Measurements from ENCODE around the gene KCNQ1. TPM values are rescaled to one million over a fixed set of nuclear protein-coding genes. Genes with fewer than 3 reads are reported as not detected.
A peak's percentile ranks its signal among the peaks of the same experiment; 100 is the strongest.

KCNQ1 gene
- total RNA-seq, 1 donor from 2014 or later, result 4.8 TPM

DNA sequence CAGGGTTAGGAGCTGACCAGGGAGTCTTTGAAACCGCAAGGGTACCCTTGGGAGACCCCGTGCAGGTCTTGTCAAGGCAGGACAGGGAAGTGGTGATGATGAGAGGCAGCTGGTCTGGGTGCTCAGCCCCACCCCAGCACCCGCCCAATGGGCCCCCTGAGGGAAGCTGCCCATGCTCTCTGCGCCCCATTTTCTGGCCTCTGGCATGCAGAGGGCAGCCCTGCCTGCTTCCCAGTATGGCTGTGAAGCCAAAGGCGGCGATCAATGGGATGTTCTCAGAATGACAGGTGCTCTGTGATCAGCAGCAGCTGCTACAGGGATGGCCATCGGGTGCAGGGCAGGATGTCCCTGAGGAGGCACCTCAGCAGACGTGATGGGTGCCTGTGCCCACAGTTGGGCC lies 386.1 kb downstream of the KCNQ1 start:
- Mint-ChIP-seq H3K9me3 (peaks cover 17% of the 10 kb centered on the region), H3K4me3 (no peak overlapping the region), H3K27ac (no peak overlapping the region), H3K27me3 (peaks cover 3% of the 10 kb centered on the region), H3K4me1 (ENCODE audit: unreplicated experiment) (peaks cover 21% of the 10 kb centered on the region), H3K36me3 (peaks cover 5% of the 10 kb centered on the region)
- DNase-seq (ENCODE audit: extremely low spot score, unreplicated experiment), result no peak
- no peak for TF ChIP-seq CTCF (conservative IDR thresholded peaks at IDR 0.05)

DNA sequence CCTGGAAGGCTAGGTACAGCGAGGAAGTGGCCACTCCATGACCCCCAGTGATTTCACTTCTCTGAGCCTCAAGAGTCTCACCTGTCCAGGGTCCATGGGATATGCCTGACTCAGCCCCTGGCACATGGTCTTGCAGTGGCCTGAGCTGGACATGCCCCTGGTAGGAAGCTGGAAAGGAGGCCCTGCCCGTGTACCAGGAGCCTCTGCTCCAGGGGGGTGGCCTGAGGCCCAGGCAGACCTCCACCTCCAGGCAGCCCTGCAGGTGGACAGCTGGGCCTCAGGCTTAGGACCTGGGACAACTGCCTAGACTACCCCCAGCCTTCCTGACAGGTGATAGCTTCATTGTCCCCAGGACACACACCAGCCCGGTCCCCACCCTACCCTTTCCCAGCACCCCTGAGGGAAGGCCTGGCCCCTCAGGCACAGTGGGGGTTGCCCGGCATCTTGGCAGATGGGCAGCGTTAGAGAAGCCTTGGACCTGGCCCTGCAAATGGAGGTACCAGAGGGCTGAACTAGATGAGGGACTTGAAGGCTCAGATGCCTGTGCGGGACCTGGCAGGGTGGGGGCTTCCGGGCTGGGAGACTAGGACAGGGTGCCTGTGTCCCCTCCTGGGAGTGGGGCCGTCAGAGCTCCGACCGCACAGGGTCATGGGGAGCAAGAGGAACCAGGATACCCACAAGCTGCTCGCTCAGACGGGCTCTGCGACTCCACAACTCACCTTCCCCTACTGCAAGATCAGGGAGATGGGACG lies 387.1 kb downstream of the KCNQ1 start:
- H3K4me3 Mint-ChIP-seq, result no peak overlapping the region
- H3K9me3 Mint-ChIP-seq, result peaks cover 17% of the 10 kb centered on the region
- DNase-seq (ENCODE audit: extremely low spot score, unreplicated experiment), result no peak
- H3K27ac Mint-ChIP-seq, result no peak overlapping the region
- H3K27me3 Mint-ChIP-seq, result peaks cover 3% of the 10 kb centered on the region
- H3K36me3 Mint-ChIP-seq, result peaks cover 5% of the 10 kb centered on the region
- H3K4me1 Mint-ChIP-seq (ENCODE audit: unreplicated experiment), result peaks cover 24% of the 10 kb centered on the region
- no peak for TF ChIP-seq CTCF (conservative IDR thresholded peaks at IDR 0.05)

DNA sequence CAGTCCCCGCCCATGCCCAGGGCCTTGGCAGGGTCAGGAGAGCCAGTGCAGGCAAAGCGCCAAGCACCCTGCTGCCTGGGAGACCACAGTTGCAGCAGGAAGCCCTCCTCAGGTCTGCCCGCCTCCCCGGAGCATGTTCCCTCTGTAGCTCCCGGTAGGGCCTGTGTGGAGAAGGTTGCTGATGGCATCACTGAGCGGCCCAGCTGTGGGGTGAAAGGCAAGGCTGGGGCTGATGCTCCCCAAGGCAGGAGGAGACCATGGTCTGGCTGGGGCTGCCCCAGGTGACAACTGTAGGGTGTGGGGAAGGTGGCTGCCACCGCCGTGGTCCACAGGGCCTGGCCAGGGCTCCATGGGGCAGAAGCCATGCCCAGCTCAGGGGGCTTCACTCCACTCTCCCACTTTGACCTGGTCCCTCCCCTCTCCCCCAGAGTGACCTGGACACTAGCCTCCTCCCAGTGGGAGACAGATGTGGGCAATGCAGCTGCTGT lies 387.8 kb downstream of the KCNQ1 start:
- Mint-ChIP-seq H3K27me3 (peaks cover 3% of the 10 kb centered on the region), H3K4me3 (no peak overlapping the region), H3K27ac (no peak overlapping the region), H3K4me1 (ENCODE audit: unreplicated experiment) (peaks cover 21% of the 10 kb centered on the region), H3K36me3 (peaks cover 5% of the 10 kb centered on the region), H3K9me3 (peaks cover 17% of the 10 kb centered on the region)
- DNase-seq (ENCODE audit: extremely low spot score, unreplicated experiment), result no peak
- no peak for TF ChIP-seq CTCF (conservative IDR thresholded peaks at IDR 0.05)

DNA sequence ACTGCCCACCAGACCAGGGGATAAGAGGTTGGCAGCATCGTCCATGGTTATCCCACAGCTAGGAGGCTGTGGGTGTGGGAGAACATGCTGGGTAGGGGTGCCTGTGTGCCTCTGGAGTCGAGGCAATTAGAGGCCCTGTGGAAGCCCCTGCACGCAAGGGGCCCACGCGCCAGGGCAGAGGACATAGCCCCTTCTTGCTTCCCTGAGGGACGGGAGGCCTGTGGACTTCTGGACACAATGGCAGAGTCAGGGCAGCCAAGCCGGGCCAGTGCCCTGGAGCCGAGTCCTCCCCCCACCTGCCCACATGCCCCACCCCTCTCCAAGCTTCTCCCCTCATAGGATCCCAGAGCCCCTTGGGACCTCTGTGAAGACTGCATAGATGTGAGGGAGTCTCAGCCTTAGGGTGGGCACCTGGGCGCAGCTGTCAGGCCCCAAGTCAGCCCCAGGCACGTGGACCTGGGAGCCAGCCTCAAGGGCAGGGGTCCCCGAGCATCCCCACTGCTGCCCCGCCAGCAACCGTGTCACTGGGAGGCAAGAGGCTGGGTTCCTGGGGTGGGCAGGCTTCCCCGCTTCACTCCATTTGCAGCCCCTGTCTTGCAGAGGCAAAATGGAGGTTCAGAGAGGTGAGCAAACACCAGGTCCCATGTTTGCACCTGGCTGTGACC lies 388.4 kb downstream of the KCNQ1 start:
- H3K4me1 Mint-ChIP-seq (ENCODE audit: unreplicated experiment), result peaks cover 23% of the 10 kb centered on the region
- no peak for DNase-seq (ENCODE audit: extremely low spot score, unreplicated experiment)
- H3K4me3 Mint-ChIP-seq, result no peak overlapping the region
- H3K36me3 Mint-ChIP-seq, result peaks cover 3% of the 10 kb centered on the region
- peaks cover 15% of the 10 kb centered on the region for H3K9me3 Mint-ChIP-seq
- H3K27ac Mint-ChIP-seq, result no peak overlapping the region
- TF ChIP-seq CTCF (conservative IDR thresholded peaks at IDR 0.05), result no peak
- H3K27me3 Mint-ChIP-seq, result peaks cover 3% of the 10 kb centered on the region

DNA sequence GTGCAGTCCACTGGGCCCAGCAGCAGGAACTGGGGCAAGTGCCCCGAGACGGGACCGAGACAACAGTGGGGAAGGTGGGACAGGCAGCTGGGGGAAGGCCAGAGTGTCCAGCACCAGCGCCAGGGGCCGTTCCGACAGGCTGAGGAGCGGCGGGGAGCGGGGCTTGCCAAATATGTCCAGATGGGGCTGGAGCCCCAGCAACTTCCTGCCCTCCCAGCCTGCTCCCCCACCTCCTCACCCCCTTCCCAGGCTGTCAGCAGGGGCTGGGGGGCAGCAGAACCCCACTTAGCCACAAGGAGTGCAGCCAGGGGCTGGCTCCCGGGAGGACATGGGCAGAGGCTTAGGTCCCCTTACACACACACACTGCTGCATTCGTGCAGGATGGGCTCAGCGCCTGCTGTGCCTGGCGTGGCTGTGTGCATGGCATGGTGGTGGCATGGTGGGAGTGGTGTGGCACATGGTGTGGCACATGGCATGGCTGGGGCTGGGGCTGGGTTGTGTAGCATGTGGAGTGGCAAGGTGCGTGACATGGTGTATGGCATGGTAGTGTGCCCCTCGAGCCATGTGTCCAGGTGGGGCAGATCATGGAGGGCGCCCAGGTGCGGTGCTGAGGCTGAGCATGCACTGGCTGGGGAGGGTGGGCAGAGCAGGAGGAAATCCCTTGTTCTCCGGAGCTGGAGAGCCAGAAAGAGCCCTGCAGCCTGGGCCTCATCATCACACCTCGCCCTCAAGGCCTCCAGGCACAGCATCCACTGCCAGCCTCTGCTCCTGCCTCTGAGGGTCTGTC lies 389.1 kb downstream of the KCNQ1 start:
- H3K27me3 Mint-ChIP-seq, result peaks cover 3% of the 10 kb centered on the region
- H3K4me3 Mint-ChIP-seq, result no peak overlapping the region
- no peak for TF ChIP-seq CTCF (conservative IDR thresholded peaks at IDR 0.05)
- H3K9me3 Mint-ChIP-seq, result peaks cover 8% of the 10 kb centered on the region
- no peaks in the 10 kb centered on the region for H3K36me3 Mint-ChIP-seq
- H3K4me1 Mint-ChIP-seq (ENCODE audit: unreplicated experiment), result peaks cover 25% of the 10 kb centered on the region
- DNase-seq (ENCODE audit: extremely low spot score, unreplicated experiment), result no peak
- H3K27ac Mint-ChIP-seq, result peak overlapping the region; percentile 41

All from type B pancreatic cell (in vitro differentiated cells).